Esophagus muscularis mucosa (tissue), 4 donors: ENCODE measurements around the gene GXYLT1.

Experiments used
- CTCF ChIP-seq, 3 experiments: fragments of 200-600 bp in 2 of 3; fragments of 450-650 bp in 1 of 3; sonication (generic) in 2 of 3; IDR thresholded peaks; one replicate each; pipeline ENCODE4 v1.5.1; 2017 to 2019; ENCODE audit warnings: antibody characterized with exemption in 3 of 3, mild to moderate bottlenecking in 2 of 3, moderate library complexity in 1 of 3
- EP300 ChIP-seq: sonication (generic); formaldehyde crosslinking; IDR thresholded peaks from one replicate; pipeline ENCODE4 v1.6.1; 2017; ENCODE audit warnings: antibody characterized with exemption
- POLR2A ChIP-seq: fragments of 450-650 bp; IDR thresholded peaks from one replicate; pipeline ENCODE4 v1.6.1; 2017; ENCODE audit warnings: antibody characterized with exemption, moderate library complexity, mild to moderate bottlenecking, low read depth
- POLR2AphosphoS5 ChIP-seq, 2 donors: sonication (generic); formaldehyde crosslinking; IDR thresholded peaks; one replicate each; pipeline ENCODE4 v1.6.1; 2017; ENCODE audit warnings: antibody characterized with exemption in 2 of 2

DNA sequence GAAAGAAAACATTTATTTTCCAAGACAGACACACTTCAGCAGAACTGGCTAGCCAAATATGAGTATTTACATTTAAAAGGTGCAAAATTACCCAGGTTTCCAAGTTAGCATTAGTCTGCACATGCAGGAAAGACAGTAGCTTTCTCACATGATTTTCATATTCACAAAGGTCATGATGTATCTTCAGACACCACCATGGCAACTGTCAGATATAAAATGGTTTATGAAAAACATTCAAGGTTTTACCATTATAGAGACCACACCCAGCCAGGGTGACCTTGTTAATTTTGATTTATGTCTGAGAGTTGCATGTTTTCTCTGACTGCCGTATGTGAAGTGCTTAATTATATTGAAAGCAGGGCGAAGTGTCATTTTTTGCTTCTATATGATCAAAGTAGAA, 91.2 kb downstream of the GXYLT1 start:
- TF ChIP-seq CTCF (IDR thresholded peaks at IDR 0.05) (no peak), POLR2A (no peak), EP300 (no peak), POLR2AphosphoS5 (IDR thresholded peaks at IDR 0.05) (no peak)
